Muscle layer of colon (tissue), 2 donors: ENCODE data around the gene ATRNL1.

Experiments
- H3K27ac ChIP-seq: one replicate; pipeline ENCODE4 v1.7.0; 2013; ENCODE audit warnings: low read depth, mild to moderate bottlenecking, low read length, moderate library complexity
- H3K27me3 ChIP-seq, 2 donors: one replicate each; pipeline ENCODE4 v1.7.0; 2013; ENCODE audit warnings: low read length in 2 of 2, mild to moderate bottlenecking in 2 of 2; ENCODE audit not compliant: insufficient read depth in 2 of 2, control insufficient read depth in 1 of 2
- H3K36me3 ChIP-seq: one replicate; pipeline ENCODE4 v1.7.0; 2013; ENCODE audit warnings: mild to moderate bottlenecking, low read length; ENCODE audit not compliant: insufficient read depth
- H3K4me1 ChIP-seq: one replicate; pipeline ENCODE4 v1.7.0; 2013; ENCODE audit warnings: mild to moderate bottlenecking, low read length; ENCODE audit not compliant: insufficient read depth
- H3K4me3 ChIP-seq, 2 donors: one replicate each; pipeline ENCODE4 v1.7.0; 2013; ENCODE audit warnings: low read length in 2 of 2, low read depth in 1 of 2, mild to moderate bottlenecking in 1 of 2, moderate library complexity in 1 of 2
- H3K9ac ChIP-seq: one replicate; pipeline ENCODE4 v1.7.0; 2013; ENCODE audit warnings: low read length
- H3K9me3 ChIP-seq: one replicate; pipeline ENCODE4 v1.7.0; 2013; ENCODE audit warnings: mild to moderate bottlenecking, low read length
- donor health status: abdominal sarcoma.
- donor health status: Adenocarcinoma of cecum.

The ATRNL1 gene

DNA sequence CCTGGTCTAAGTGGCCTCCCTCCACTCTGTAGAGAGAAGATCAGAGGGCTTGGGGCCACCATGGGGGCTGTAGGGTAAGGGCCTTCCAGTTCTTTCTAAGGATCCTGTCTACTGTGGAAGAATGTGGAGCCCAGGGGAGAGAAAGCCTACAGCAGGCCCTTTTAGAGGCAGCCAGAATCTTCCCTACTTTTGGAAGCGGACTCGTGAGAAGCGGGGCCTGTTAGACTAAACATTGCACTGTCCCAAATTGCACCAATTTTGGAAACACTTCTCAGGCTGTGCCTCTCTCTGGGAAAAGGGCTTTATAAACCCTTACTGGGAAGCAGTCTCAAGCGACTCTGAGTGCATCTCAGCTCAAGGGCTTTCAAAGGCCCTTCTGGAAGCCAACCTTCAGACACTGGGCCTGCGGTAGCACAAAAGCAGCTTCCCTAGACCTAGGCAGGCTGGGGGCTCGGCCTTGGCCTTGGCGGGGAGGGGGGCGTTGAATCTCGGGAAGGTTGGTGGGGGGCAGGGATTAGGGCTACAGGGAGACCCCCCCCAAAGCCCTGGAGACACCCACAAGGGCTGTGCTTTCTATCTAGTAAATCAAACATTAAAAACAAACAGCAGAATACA, 881.8 kb downstream of the ATRNL1 start:
- Histone ChIP-seq H3K27ac (no peak overlapping the region), H3K4me1 (peaks cover 6% of the 10 kb centered on the region), H3K9ac (no peak overlapping the region), H3K36me3 (no peaks in the 10 kb centered on the region), H3K27me3 (no peaks in the 10 kb centered on the region), H3K9me3 (no peaks in the 10 kb centered on the region), H3K4me3 (peak overlapping the region in 1 of 2 donors; percentile 9)

DNA sequence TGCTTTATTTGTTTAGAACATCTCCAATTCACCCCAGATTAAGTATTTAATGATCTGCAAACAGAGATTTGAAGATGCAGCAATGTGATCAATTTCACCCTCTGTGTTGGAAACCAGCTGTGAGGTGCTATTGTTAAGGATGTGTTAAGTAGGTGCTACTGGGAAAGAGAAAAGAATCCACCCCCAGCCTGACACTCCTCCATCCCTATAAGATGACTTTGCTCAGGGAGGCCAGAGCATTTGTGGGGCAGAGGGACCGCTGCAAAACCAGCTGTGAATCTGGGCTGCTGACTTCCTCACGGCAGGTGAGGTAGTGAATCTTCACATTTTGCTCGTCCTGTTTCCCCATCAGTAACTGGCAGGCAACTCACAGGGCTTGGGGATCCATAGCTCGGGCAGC, 882.3 kb downstream of the ATRNL1 start:
- H3K36me3 ChIP-seq: no peaks in the 10 kb centered on the region
- no peak overlapping the region for H3K27ac ChIP-seq
- H3K4me1 ChIP-seq: peaks cover 6% of the 10 kb centered on the region
- H3K4me3 ChIP-seq: no peak overlapping the region
- no peaks in the 10 kb centered on the region for H3K27me3 ChIP-seq
- no peak overlapping the region for H3K9ac ChIP-seq
- no peaks in the 10 kb centered on the region for H3K9me3 ChIP-seq

DNA sequence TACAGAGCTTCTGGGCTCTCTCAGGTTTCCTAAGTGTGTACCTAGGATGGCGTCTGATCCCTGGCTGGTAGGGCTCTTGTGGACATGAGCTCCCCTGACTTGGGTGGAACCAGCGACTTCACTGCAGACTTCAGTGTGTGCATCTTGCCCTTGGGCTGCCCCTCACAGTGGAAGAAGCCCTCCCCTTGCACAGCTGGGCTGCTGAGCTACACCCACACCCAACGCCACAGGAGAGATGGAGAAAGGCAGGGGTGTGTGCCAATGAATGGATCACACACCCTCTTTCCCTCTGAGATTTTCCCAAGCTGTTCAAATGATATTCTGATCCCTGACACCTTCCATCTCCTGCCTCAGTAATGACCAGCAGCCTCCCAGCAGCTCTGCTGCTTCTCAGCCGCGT, 883.2 kb downstream of the ATRNL1 start:
- Histone ChIP-seq H3K9ac (no peak overlapping the region), H3K36me3 (no peaks in the 10 kb centered on the region), H3K27me3 (no peaks in the 10 kb centered on the region), H3K27ac (no peak overlapping the region), H3K4me3 (no peak overlapping the region), H3K4me1 (peaks cover 6% of the 10 kb centered on the region), H3K9me3 (no peaks in the 10 kb centered on the region)

DNA sequence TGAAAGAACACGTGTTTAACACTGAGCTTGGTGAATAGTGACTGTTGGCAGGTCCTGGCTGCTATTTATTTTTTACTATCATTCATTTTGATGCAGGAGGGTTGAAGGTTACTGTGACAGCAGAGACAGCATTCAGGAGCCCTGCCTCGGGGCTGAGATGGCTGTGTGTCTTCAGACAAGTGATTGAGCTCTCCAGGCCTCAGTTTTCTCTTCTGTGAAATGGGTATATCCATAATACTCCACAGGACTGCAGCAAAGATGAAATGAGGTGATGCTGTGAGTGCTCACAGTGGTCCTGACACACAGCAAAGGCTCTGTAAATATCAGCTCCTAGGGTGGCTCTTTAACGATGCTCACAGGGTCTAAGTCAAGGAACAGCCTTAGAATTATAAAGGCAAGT, 884.7 kb downstream of the ATRNL1 start:
- Histone ChIP-seq H3K9me3 (no peaks in the 10 kb centered on the region), H3K4me1 (peaks cover 6% of the 10 kb centered on the region), H3K4me3 (no peak overlapping the region), H3K36me3 (no peaks in the 10 kb centered on the region), H3K9ac (no peak overlapping the region), H3K27ac (no peak overlapping the region), H3K27me3 (no peaks in the 10 kb centered on the region)

DNA sequence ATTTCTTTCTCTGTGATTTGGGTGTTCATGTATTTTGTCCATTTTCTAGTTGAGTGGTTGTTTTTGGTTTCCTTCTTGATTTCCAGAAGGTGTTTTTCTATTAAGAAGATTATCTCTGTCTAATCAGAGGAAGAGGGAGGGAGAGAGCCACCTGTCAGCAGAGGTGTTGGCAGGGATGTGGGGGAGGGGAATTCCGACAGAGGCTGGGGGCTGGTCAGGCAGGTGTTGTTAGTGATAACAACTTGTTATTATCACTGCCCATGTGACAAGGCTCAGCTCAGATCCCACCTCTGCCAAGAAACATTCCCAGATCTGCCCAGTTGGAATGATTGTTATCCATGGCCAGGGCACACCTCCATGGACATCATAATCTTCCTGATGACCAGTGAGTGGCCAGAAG, 886.4 kb downstream of the ATRNL1 start:
- Histone ChIP-seq H3K36me3 (no peaks in the 10 kb centered on the region), H3K4me1 (peaks cover 6% of the 10 kb centered on the region), H3K27ac (no peak overlapping the region), H3K9me3 (no peaks in the 10 kb centered on the region), H3K27me3 (no peaks in the 10 kb centered on the region), H3K9ac (no peak overlapping the region), H3K4me3 (no peak overlapping the region)

DNA sequence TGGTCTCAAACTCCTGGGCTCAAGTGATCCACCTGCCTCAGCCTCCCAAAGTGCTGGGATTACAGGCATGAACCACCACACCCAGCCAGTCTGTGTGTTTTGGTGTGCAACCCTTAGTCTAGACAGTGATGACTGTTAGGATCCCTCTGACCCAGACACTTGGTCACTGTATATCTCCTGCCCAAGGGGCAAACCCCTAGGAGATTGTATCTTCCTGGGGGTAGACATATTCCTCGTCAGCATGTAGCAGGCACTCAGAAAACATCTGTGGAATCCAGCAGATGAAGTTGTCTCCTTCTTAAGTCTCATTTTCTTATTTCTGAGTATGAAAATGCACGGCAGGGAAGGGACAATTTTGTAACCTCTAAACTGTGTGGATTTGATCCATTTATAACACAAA, 887.3 kb downstream of the ATRNL1 start:
- Histone ChIP-seq H3K4me3 (peak overlapping the region in 1 of 2 donors; percentile 10), H3K27ac (no peak overlapping the region), H3K27me3 (no peaks in the 10 kb centered on the region), H3K4me1 (peaks cover 6% of the 10 kb centered on the region), H3K36me3 (no peaks in the 10 kb centered on the region), H3K9me3 (no peaks in the 10 kb centered on the region), H3K9ac (no peak overlapping the region)

DNA sequence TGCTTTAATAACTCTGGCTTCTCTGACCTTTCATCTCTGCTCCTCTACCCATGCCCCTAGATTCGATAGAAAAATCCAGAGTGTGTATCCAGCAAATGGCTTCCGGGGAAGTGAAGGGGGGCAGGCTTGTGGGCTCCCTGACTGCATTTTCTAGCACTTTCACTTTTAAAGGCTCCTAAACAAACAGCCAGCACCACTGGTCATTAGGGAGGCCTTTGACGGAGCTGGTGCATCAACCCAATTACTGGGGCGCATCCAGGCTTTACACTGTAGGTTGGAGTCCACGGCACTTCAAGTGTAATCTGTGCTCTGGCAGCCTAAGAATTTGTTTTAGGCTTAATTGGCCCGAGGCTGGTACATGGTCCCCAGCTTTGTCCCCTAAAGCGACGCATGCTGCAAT, 887.9 kb downstream of the ATRNL1 start:
- Histone ChIP-seq H3K4me1 (peaks cover 6% of the 10 kb centered on the region), H3K4me3 (peak overlapping the region in 1 of 2 donors; percentile 10), H3K27ac (no peak overlapping the region), H3K9ac (no peak overlapping the region), H3K36me3 (no peaks in the 10 kb centered on the region), H3K9me3 (no peaks in the 10 kb centered on the region), H3K27me3 (no peaks in the 10 kb centered on the region)

DNA sequence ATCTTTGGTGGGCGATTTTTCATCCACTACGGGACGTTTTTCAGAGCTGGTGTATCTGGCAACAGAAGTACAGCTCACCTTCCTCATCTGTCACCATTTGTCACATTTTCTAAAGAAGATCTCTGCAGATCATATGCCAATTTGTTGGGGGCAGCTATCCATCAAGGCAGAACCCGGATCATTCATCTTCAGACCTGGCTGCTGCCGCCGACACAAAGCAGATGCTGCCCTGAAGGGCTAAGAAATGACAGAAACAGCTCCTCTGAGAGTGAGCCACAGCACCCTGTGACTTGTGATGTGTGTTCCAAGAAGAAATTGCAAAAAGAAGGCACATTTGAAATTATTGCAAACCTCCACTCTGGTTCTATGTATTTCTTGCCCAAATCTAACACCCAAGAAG, 888.9 kb downstream of the ATRNL1 start:
- H3K4me1 ChIP-seq: peaks cover 1% of the 10 kb centered on the region
- no peaks in the 10 kb centered on the region for H3K27me3 ChIP-seq
- no peaks in the 10 kb centered on the region for H3K36me3 ChIP-seq
- no peak overlapping the region for H3K27ac ChIP-seq
- no peak overlapping the region for H3K4me3 ChIP-seq
- H3K9me3 ChIP-seq: no peaks in the 10 kb centered on the region
- H3K9ac ChIP-seq: no peak overlapping the region

DNA sequence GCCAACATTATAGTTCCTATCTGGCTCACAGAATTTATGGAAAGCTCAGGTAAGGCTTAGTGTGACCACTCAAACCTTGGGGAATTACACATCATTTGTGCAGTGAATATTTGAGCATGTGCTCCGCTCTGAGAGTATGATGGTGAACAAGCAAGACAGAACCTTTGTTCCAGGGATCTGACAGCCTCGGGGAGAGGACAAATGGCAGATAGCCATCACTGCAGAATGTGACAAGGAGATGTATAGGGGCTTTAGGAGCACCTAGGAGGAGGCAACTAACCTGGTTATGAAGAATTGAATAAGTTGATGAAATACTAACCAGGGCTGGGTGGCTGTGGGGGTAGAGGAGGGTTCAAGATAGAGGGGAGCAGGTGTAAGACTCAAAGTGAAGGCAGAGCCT, 889.4 kb downstream of the ATRNL1 start:
- Histone ChIP-seq H3K27me3 (no peaks in the 10 kb centered on the region), H3K9ac (no peak overlapping the region)

DNA sequence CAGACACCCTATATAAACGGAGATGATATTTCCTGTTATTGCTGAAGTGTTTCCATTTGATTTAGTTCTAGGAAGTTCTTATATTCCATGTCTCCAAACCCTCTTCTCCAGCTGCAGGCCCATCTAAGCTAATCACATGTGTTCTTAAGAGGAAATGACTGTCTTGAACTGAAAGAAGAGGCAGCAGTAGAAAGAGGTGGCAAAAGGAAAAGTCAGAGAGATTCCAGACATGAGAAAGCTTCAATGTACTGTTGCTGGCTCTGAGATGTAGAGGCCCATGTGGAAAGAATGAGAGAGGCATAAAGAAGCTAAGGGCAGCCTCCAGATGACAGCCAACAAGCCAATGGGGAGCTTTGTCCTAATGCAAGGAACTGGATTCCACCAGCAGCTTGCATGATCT, 892.6 kb downstream of the ATRNL1 start:
- Histone ChIP-seq H3K9me3 (no peaks in the 10 kb centered on the region), H3K4me3 (no peak overlapping the region), H3K36me3 (no peaks in the 10 kb centered on the region), H3K27me3 (no peaks in the 10 kb centered on the region), H3K9ac (no peak overlapping the region), H3K4me1 (no peaks in the 10 kb centered on the region), H3K27ac (no peak overlapping the region)

More for the DNA sequence above, 889.4 kb downstream of the ATRNL1 start:
- H3K4me3 ChIP-seq: no peak overlapping the region
- no peak overlapping the region for H3K27ac ChIP-seq
- H3K4me1 ChIP-seq: no peaks in the 10 kb centered on the region
- no peaks in the 10 kb centered on the region for H3K9me3 ChIP-seq
- H3K36me3 ChIP-seq: no peaks in the 10 kb centered on the region

DNA sequence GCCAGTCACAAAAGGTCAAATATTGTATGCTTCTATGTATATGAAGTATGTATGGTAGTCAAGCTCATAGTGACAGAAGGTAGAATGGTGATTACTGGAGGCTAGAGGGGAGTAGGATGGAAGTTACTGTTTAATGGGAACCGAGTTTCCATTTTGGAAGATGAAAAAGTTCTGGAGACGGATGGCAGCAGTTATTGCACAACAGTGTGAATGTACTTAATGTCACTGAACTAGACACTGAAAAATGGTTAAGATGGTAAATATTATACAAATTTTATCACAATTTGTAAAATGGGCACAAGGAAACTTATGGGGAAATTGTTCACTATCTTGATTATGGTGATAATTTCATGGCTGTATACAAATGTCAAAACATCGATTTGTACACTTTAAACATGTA, 895.2 kb downstream of the ATRNL1 start:
- Histone ChIP-seq H3K36me3 (no peaks in the 10 kb centered on the region), H3K4me3 (no peak overlapping the region), H3K9me3 (no peaks in the 10 kb centered on the region), H3K27me3 (no peaks in the 10 kb centered on the region), H3K4me1 (no peaks in the 10 kb centered on the region), H3K9ac (no peak overlapping the region), H3K27ac (no peak overlapping the region)

DNA sequence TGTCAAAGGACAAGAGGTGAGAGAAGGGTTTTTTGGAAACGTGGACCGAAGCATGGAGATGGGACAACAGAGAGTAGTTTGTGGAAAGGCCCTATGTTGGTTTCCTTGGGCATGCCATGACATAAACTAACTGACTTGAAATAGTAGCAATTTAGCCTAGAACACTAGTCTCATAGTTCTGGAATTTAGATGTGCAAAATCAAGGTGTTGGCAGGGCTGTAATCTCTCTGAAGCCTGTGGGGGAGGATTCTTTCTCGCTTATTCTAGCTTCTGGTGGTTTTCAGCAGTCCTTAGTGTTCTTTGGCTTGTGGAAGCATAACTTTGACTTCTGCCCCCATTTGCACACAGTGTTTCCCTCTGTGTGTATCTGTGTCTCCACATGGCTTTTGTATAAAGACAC, 896.5 kb downstream of the ATRNL1 start:
- no peaks in the 10 kb centered on the region for H3K36me3 ChIP-seq
- H3K27ac ChIP-seq: no peak overlapping the region
- no peaks in the 10 kb centered on the region for H3K4me1 ChIP-seq
- H3K27me3 ChIP-seq: no peaks in the 10 kb centered on the region
- no peaks in the 10 kb centered on the region for H3K9me3 ChIP-seq
- no peak overlapping the region for H3K4me3 ChIP-seq
- H3K9ac ChIP-seq: no peak overlapping the region
